RKO (cell line): Measurements from ENCODE around the gene RARA.
A peak's percentile ranks its signal among the peaks of the same experiment; 100 is the strongest.

Experiments
- DNase-seq: peaks from one replicate; pipeline ENCODE4 v3.0.0-alpha.2; 2016; ENCODE audit warnings: low spot score

Gene RARA

DNA sequence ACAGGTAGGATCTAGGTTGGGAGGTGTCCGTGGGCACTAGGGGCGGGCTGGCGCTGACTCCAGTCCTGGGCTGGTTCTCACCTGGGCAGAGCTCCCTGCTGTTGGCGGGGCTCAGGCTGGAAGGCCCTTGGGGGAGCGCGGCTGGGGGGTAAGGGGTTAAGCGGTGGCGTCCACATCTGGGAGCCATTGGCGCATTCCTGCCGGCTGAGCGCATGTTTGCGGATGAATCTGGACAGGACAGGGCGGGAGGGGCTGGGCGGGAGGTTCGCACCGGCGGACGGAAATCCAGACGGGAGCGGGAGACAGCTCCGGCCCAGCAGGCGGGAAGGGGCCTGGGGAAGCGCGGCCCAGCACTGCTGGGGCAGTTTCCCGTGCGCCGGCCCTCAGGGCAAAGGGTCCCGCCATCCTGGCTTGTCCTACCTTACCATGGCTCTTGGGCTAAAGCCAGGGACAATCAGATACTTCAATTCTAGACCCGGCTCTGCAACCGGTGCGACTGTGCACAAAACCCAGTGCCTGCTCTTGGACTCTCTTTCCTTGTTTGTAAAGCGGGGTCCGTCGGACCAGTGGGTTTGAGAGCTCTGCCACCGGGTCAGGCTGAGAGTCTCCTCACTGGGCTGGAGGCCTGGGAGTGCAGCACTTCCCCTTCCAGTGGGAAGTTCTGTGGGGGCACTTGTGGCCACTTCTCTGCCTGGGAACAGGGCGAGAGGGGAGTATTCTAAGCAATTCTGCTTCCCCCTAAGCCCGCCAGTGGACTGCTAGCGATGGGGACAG is 7.8 kb downstream of the RARA start:
- DNase-seq: peak; percentile 75

DNA sequence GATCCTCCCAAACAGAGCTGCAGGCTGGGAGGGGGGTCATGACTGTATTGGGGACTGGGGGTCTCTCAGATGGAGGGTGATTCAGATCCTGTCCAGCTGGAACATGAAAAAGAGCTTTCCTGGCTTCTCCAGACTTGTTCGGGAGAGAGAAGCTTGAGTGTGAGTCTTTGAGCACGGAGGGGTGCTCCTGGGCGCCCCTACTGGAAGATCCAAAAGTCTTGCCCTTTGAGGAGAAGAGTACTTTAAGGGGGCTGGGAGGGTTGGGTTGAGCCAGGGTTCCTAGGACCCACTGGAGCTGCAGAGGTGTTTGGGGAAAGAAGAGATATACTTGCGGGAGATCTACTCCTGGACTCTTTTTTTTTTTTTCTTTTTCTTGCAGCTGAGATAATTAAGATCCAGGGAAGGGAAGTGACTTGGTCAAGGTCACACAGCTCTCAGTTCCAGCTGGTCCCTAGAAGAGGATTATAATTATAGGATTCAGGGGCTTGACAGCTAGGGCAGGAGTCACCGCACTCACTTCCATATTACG is 8.4 kb downstream of the RARA start:
- peak; percentile 86 for DNase-seq

DNA sequence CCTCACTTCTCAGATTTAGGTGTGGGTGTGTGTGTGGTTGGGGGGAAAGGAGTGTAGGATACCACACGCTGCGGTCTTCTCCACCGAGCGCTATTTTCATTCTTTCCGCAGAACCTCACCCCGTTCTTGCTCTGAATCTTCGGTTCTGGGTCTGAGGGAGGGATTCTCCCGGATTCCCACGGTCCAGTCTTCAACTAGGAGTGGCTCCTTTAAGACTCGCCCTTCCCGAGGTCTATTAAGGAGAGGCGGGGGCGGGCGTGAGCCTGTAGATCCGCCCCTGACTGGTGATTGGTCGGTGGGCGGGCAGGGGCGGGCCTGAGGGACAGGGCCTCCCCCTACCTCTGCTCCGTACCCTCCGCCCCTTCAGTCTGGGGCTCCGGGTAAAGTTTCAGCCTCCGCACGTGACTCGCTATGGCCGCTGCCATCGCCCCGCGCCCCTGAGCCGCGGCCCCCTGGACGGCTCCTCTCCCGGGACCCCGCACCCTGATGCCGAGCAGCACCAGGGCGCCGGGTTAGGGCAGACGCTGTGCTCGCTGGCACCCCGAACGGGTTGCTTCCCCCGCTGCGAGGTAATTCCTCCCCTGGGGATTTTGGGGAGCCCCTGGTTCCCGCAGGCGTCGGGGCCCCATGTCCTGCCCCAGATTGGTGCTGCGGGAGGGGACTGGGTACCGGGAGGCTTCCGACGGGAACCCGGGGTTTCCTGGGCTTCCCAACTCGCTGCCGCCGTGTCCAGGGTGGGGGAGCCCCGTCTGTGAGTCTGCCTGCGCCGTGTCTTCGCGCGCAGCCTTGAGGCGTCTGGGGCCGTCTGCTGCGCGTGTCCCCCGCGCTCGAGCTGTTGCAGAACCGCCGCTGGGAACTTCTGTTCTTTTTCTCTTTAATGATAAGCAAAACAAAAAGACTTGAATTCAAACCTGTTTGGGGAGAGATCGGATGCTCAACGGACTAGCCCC is 9.2 kb downstream of the RARA start:
- DNase-seq: peak; percentile 95

DNA sequence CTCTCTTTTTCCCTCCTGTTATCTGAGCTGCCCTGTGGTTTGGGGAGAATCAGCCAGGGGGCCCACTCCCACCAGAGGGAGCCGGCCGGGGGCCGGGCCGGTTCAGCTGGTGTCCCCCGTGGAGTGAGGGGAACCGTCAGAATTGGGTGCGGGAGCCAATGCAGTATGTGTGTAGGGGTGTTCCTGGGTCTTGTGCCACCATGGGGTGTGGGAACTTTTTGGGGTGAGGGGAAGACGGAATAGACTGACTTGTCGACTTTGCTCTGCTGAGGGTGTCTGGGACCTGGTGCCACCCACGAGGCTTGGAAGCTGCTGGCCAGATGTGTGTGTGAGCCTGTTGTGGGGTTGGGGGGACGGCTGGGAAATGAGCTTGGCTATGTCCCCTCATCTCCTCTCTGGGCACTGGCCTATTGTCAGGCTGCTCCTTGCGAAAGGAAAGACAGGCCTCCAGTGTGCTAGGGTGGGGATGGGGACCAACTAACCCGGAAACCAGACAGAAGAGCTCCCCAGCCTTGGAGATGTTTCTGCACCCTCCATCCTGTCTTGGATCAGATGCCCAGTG is 9.9 kb downstream of the RARA start:
- DNase-seq: peak; percentile 29

DNA sequence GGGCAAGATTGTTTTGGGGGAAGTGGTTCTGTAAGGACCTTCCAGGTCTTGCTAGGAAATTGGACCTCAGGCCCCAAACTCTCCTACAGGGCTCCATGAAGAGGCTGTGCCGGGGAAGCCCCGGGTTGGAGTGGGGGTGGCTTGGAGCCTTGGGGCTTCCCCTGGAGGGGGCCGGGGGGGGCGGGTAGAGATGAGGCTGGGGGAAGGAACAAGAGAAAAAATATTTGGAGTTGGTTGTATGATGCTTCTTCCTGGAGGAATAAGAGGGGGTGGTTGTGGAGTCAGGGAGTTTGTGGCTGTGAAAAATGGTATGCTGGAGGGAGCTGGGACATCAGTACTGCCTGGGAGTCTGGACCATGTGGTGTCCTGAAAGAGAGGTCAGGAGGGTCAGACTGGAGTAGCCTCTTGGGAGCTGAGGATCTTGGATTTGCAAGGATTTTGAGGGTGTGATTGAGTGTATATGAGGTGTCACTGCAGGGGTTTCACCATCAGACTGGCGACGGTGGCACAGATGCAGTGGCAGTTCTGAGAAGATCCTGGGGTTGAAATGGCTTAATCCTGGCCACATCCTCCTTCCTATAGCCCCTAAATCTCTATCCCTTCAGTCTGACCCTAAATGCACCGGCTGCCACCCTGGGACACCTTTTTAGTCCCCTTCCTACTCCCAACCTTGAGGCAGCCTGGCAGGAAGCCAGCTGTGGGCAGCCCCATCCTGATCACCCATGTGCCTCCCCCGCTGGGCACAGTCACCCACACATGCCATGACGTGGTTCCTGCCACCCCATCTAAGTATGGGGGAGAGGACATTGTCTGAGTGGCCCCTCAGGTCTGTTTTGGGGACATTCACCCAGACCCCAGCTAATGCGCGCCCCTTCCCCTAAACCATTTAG is 10.9 kb downstream of the RARA start:
- no peak for DNase-seq

DNA sequence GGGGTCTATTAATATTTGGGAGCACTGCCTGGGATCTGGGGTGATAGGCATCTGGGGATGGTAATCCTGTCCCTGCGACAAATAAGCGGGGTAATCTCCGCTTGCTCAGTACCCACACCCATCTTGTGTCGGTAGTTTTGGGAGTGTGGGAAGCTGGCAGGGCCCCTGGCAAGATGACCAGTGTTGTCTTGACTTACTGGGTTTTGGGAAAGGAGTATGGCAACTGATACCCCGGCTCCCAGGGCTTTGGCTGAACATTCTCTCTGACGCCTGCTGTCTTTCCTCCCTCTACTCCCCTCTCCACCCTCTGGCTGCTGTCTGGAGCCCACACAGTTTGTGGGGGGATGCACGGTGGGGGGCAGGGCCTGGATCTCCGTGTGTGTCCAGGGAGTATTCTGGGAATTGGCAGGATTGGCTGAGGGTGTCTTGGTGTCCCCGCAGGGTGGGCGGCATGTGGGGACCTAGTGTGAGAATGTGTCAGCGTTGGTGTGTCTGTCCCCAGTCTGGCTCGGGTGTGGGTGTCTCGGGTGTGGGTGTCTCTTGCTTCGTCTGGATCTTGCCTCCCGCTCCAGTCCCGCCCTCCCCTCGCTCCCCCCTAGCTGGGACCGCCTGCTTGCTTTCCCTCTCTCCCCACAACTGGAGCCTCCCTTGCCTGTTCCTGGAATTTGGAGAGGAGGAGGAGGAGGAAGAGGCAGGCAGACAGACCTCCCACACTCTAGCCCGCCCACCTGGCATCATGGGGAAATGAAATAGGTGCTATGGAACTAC is 12.0 kb downstream of the RARA start:
- DNase-seq: no peak

DNA sequence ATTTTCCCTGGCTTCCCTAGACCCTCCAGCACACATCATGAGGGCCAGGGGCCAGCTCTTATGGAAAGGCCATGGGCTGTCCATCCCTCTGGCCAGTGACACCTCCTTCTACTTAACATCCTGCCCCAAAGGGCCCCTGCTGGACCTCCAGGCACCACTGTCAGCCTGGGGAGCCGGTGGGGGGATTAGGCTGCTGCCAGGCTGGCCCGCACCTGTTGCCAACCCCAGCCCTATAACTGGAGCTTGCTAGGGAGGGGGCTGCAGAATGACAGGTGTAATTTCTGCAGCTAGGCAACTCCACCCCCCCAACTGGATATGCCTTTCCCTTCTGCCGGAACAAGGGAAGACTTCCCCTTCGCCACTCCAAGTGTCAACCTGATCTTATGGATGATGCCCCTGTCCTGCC is 12.5 kb downstream of the RARA start:
- DNase-seq: no peak

DNA sequence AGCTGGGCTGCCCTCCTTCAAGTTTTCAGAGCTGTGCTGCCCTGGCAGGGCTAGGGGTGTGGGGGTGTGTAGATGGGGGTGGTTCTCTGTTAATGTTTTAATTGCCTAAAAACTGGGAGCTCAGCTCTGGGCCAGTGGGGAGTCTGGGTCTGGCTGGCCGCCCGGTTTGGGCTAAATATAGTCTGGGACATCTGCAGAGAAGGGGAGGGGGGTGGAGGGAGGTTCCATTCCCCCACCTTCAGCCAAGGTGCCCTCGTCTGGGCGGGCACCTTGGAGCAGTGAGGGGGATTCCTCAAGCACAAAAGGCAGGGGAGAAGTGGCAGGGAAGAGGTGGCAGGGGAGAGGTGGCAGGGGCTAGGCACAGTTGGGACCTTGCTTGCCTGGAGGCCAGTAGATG is 13.0 kb downstream of the RARA start:
- no peak for DNase-seq

DNA sequence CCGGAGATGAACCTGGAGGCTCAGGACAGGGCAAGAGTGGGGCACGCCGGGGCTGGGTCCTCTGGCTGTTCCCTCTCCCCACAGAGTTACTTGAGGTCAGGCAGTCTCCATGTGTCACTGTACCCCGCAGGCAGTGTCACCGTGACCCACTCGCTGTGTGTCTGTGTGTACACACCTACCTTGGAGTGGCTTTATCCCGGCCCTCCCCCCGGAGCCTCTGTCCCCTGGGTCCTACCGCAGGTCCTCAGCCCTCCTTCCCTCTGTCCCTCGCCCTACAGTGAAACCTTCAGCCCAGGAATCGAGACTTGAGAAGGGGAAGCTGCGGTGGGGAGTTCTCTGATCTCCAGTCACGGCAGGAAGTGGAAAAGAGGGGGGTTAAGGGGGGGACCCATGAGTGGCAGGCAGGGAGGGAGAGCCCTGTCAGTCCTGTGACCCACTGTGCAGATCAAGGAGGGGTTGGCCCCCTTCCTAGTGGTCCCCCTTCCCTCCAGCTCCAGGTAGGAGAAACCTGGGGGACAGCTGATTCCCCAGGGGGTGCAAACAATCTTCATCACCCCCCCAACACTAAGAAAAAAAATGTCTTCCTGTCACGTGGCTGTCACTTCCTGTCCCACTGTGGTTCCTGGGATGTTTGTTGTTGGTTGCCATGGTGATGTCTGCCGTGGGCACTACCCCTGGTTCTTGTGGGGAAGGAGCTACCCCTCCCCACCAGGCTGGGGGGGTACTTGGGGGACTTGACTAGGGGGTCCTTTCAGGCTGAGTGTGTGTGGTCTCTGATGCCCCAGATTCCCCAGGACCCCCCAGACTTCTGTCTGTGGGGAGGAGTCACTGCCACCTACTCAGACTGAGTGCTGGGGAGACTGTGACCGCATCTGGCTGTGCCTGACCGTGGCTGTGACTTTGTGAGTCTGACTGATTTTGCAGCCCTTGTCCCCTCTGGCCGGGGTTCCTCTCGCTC is 13.7 kb downstream of the RARA start:
- DNase-seq: peak; percentile 54

DNA sequence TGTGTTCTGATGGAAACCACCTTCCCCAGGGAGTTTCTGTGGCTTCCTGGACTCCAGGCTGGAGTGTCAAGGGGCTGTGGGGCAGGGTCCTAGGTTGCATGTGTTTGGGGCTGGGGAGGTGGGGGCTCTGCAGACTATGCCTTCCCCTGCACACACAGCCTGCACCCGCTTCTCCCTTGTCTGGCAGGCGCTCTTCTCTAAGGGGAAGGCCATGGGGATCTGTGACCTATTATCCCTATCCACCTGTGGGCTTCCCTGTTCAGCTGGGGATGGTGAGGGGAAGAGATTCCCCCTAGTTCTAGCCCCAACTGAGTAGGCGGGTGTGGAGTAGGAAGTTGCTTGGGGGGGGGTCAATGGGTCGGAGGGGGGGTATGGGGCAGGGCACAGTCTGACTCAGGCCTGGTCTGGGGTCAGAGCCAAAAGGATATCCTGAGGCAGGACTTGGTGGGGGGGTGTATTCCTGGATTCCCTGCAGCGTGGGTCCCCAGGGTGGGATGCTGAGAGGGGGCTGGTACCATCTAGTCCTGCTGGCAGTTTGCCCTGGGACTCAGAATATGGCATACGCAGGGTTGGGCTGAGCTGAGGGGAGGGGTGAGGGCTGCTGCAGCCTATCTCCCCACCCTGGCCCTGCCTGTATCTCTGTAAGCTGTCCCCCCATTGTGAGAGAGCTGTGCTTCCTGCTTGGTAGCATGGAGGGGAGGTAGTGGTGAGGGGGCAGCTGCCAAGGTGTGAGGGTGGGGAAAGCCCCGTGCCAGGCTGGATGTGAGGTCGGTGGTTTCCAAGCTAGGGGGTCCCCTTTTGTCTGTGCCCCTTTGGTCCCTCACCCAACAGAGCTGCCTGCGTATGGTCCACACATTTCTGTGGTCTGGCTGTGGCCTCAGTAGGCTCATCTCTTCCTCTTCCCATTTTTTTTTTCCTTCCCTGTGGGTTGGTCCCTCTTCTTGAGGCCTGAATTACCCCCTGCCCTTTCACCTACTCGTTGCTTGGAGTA is 14.7 kb downstream of the RARA start:
- DNase-seq: no peak

DNA sequence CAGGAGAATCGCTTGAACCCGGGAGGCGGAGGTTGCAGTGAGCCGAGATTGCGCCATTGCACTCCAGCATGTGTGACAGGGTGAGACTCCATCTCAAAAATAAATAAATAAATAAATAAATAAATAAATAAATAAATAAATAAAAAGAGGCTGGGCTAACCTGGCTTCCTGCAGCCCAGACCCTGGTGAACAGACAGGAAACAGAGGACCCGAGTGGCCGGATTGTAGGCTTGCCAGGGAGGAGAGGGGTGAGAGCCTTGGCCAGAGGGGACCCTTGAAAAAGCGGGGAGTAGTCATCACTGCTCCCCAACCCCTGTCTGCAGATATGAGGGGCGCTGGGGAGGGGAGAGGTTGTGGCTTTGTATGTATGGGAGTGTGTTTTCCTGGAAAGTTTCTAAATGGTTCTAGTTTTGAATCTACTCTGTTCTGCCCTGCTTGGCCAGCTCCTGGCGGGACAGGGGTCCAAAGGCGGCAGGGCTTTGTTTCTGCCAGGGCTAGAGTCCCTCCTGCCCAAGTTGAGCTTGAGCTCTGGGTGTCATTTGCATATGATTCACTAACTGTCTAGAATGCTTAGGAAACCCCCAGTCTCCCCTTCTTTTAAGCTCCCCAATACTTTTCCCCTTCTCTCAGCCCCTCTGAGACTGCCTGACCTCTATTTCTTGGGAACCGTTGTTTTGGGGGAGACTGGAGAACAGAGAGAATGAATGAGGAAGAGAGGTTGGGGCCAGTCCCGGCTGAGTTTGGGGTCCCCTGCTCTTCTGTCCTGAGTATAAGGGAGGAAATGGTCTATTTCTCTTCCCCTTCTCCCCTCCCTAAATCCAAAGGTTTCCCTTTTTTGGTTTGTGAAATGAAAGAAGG is 16.4 kb downstream of the RARA start:
- no peak for DNase-seq

DNA sequence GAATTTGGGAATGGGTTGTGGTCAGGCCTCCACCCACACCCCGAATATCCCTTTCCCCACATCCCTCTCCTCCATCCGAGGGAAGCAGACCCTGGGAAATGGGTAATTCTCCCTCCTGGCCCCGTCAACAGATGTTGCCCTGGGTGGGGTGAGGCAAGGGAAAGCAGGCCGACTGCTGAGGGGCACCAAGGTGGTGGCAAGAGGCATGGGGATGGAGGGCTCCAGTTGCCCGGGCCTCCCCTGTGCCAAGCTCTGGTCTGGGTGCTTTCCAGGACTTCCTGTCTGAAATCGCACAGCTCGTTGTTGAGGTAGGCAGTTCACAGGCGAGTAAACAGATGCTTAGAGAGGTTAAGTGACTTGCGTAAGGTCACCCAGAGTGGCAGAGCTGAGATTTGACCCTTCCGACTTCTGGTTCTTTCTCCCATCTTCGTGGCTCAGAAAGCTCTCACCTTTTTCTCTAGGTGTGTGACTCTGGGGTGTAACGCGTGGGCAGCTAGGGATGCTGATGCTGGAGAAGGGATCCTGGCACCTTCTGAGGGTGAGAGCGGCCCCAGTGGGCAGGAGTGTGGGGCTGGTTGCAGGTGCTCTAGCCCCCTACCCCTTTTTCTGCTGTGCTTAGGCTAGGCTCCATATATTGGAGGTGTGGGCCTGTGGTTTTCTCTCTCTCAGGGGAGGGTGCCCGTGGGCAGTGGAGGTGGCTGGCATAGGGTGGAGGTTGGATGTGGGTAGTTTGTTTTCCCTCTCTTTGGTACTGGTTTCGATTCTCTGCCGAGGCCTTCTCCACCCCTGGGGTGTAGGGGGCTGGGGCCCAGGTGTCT is 17.2 kb downstream of the RARA start:
- no peak for DNase-seq

DNA sequence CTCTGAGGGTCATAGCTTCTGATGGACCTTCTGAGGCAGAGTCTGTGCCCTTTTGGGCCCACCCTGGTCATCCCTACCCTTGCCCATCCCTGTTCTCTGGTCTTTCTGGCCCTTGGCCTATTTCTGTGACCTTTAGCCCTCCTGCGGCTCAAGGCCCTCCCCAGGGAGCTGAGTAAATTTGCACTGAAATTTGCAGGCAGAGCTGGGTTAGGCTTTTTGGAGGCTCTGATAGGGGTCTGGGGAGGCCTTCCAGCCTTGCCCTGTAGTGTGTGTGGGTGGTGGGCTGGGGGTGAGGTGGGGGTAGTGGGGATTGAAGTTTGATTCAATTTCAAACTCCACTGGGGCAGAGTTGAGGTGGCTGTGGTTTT is 17.8 kb downstream of the RARA start:
- DNase-seq: no peak

DNA sequence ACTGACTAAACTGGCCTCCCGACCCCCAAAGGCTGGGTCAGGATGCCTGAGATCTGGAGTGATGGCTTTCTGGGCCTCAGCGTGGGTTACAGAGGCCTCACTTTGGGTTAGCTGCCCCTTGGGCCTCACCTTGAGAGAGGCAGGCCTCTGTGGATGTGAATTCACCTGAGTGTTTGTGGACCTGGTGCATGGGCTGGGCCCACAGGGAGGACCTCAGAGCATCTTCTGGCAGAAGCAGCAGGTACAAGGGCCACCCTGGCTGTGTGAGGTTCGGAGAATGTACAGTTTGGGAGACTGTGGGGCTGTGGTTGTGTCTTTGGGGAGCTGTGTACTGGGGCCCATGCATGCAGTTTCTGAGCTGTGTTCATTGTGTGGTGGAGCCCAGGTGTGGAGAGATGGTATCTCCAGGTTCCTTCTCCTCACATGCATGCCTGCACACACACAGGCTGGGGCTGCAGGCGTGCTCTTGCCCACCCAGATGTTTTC is 18.3 kb downstream of the RARA start:
- DNase-seq: no peak

DNA sequence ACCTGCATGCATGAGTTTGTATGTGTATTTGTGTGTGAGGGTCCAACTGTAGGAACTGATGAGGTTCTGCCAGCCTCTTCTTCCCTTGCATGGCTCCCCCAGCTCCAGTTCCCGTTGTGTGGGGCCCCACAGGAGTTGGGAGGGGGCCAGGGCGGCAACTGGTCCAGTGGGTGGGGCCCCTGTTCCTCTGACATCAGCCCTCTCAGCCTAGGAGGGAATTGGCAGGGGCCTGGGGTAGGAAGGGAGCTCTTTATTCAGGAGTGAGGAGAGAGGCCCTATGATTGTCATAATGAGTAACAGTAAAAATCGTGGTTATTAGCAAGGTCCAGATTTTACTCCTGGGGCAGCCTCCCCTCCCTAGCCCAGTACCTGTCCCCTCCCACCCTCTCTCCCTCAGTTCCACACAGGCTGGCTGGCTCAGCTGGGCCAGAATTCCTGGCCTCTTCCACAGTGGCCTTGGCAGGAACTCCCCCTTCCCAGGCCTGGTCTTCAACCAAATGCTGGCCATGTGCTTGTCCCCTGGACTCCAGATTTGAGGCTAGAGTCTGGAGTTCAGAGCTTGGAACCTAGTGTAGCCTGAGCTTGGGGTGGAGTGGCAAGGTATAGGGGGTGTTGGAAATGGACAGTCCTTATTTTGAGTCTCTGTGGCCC is 18.9 kb downstream of the RARA start:
- no peak for DNase-seq

DNA sequence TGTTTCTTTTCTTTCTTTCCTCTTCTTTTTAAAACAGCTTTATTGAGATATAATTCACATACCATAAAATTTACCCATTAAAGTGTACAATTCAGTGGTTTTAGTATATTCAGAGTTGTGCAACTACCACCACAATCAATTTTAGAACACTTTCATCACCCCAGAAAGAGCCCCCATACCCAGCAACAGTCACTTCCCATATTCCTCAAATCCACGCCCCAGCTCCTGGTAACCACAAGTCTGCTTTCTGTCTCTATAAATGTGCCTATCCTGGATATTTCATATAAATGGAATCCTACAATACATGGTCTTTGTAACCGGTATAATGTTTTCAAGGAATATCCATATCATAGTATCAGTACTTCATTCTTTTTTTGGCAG is 19.4 kb downstream of the RARA start:
- no peak for DNase-seq
